ENCODE data around the gene ANKS6.

Gene ANKS6

GRCh38 chr9:98743818-98744611, 52.3 kb downstream of the ANKS6 start:
- Mint-ChIP-seq H3K4me3 (no peak overlapping the region), H3K27me3 (no peaks in the 10 kb centered on the region), H3K27ac (no peak overlapping the region), H3K4me1 (no peaks in the 10 kb centered on the region), H3K9me3 (peaks cover 4 to 5% of the 10 kb centered on the region in 2 donors)
- DNase-seq = no peak
- no peak for ATAC-seq

- H3K27me3 Mint-ChIP-seq = no peaks in the 10 kb centered on the region
- H3K4me1 Mint-ChIP-seq = no peaks in the 10 kb centered on the region
- H3K4me3 Mint-ChIP-seq = no peak overlapping the region
- ATAC-seq (no peak), DNase-seq (no peak)
- peak overlapping the region in 1 of 2 donors; percentile 7 for H3K27ac Mint-ChIP-seq
- peaks cover 7 to 12% of the 10 kb centered on the region in 2 donors for H3K9me3 Mint-ChIP-seq
These were observed 53.0 kb downstream of the ANKS6 start for GRCh38 chr9:98743329-98743728.

GRCh38 chr9:98742325-98743280, 53.8 kb downstream of the ANKS6 start:
- ATAC-seq (no peak), DNase-seq (no peak)
- H3K27ac Mint-ChIP-seq = no peak overlapping the region
- no peaks in the 10 kb centered on the region for H3K27me3 Mint-ChIP-seq
- no peak overlapping the region for H3K4me3 Mint-ChIP-seq
- peaks cover 7 to 12% of the 10 kb centered on the region in 2 donors for H3K9me3 Mint-ChIP-seq
- no peaks in the 10 kb centered on the region for H3K4me1 Mint-ChIP-seq

- Mint-ChIP-seq H3K27ac (no peak overlapping the region), H3K4me1 (no peaks in the 10 kb centered on the region), H3K27me3 (no peaks in the 10 kb centered on the region), H3K4me3 (no peak overlapping the region), H3K9me3 (peaks cover 7 to 12% of the 10 kb centered on the region in 2 donors)
- ATAC-seq (no peak), DNase-seq (no peak)
These were observed 56.0 kb downstream of the ANKS6 start for GRCh38 chr9:98740226-98740881.

- no peak for ATAC-seq
- Mint-ChIP-seq H3K9me3 (peaks cover 7 to 12% of the 10 kb centered on the region in 2 donors), H3K4me1 (no peaks in the 10 kb centered on the region), H3K4me3 (no peak overlapping the region), H3K27ac (no peak overlapping the region), H3K27me3 (no peaks in the 10 kb centered on the region)
- DNase-seq = no peak
These were observed 57.6 kb downstream of the ANKS6 start for GRCh38 chr9:98738741-98739140.

GRCh38 chr9:98736226-98736625, 60.1 kb downstream of the ANKS6 start:
- H3K4me1 Mint-ChIP-seq = no peaks in the 10 kb centered on the region
- H3K27ac Mint-ChIP-seq = peak overlapping the region in 1 of 2 donors; percentile 28
- no peaks in the 10 kb centered on the region for H3K27me3 Mint-ChIP-seq
- peaks cover 7 to 12% of the 10 kb centered on the region in 2 donors for H3K9me3 Mint-ChIP-seq
- ATAC-seq (no peak), DNase-seq (no peak)
- H3K4me3 Mint-ChIP-seq = no peak overlapping the region

- peak overlapping the region in 1 of 2 donors; percentile 30 for H3K27ac Mint-ChIP-seq
- DNase-seq = no peak
- no peak for ATAC-seq
- H3K4me3 Mint-ChIP-seq = no peak overlapping the region
- no peaks in the 10 kb centered on the region for H3K9me3 Mint-ChIP-seq
- no peaks in the 10 kb centered on the region for H3K4me1 Mint-ChIP-seq
- no peaks in the 10 kb centered on the region for H3K27me3 Mint-ChIP-seq
These were observed 63.6 kb downstream of the ANKS6 start for GRCh38 chr9:98732801-98733200.

- no peak for ATAC-seq
- no peaks in the 10 kb centered on the region for H3K27me3 Mint-ChIP-seq
- no peak overlapping the region for H3K4me3 Mint-ChIP-seq
- H3K4me1 Mint-ChIP-seq = no peaks in the 10 kb centered on the region
- H3K27ac Mint-ChIP-seq = no peak overlapping the region
- H3K9me3 Mint-ChIP-seq = no peaks in the 10 kb centered on the region
- DNase-seq = no peak
These were observed 64.3 kb downstream of the ANKS6 start for GRCh38 chr9:98732091-98732490.

GRCh38 chr9:98730871-98731270, 65.5 kb downstream of the ANKS6 start:
- Mint-ChIP-seq H3K9me3 (no peaks in the 10 kb centered on the region), H3K27ac (no peak overlapping the region), H3K27me3 (no peaks in the 10 kb centered on the region), H3K4me3 (no peak overlapping the region), H3K4me1 (no peaks in the 10 kb centered on the region)
- DNase-seq = no peak
- no peak for ATAC-seq

- H3K27me3 Mint-ChIP-seq = peaks cover 9% of the 10 kb centered on the region
- no peaks in the 10 kb centered on the region for H3K9me3 Mint-ChIP-seq
- no peak overlapping the region for H3K4me3 Mint-ChIP-seq
- H3K27ac Mint-ChIP-seq = no peak overlapping the region
- DNase-seq = no peak
- no peaks in the 10 kb centered on the region for H3K4me1 Mint-ChIP-seq
- no peak for ATAC-seq
These were observed 67.9 kb downstream of the ANKS6 start for GRCh38 chr9:98728500-98728899.

GRCh38 chr9:98727428-98727827, 68.9 kb downstream of the ANKS6 start:
- DNase-seq = no peak
- no peak overlapping the region for H3K27ac Mint-ChIP-seq
- no peak overlapping the region for H3K4me3 Mint-ChIP-seq
- H3K27me3 Mint-ChIP-seq = peaks cover 20% of the 10 kb centered on the region
- no peaks in the 10 kb centered on the region for H3K9me3 Mint-ChIP-seq
- no peak for ATAC-seq
- no peaks in the 10 kb centered on the region for H3K4me1 Mint-ChIP-seq

- no peak for DNase-seq
- Mint-ChIP-seq H3K4me1 (no peaks in the 10 kb centered on the region), H3K9me3 (no peaks in the 10 kb centered on the region), H3K27ac (no peak overlapping the region), H3K27me3 (peaks cover 21% of the 10 kb centered on the region), H3K4me3 (no peak overlapping the region)
- no peak for ATAC-seq
These were observed 69.6 kb downstream of the ANKS6 start for GRCh38 chr9:98726735-98727134.

- peaks cover 21% of the 10 kb centered on the region for H3K27me3 Mint-ChIP-seq
- no peak overlapping the region for H3K4me3 Mint-ChIP-seq
- ATAC-seq (no peak), DNase-seq (no peak)
- no peaks in the 10 kb centered on the region for H3K9me3 Mint-ChIP-seq
- no peak overlapping the region for H3K27ac Mint-ChIP-seq
- no peaks in the 10 kb centered on the region for H3K4me1 Mint-ChIP-seq
These were observed 71.4 kb downstream of the ANKS6 start for GRCh38 chr9:98724810-98725530.

- Mint-ChIP-seq H3K4me3 (no peak overlapping the region), H3K9me3 (no peaks in the 10 kb centered on the region), H3K27ac (no peak overlapping the region), H3K4me1 (no peaks in the 10 kb centered on the region), H3K27me3 (peaks cover 28% of the 10 kb centered on the region)
- DNase-seq = no peak
- no peak for ATAC-seq
These were observed 74.7 kb downstream of the ANKS6 start for GRCh38 chr9:98721643-98722042.

- H3K27me3 Mint-ChIP-seq = peaks cover 37% of the 10 kb centered on the region
- DNase-seq (no peak), ATAC-seq (no peak)
- H3K9me3 Mint-ChIP-seq = no peaks in the 10 kb centered on the region
- H3K4me3 Mint-ChIP-seq = no peak overlapping the region
- H3K27ac Mint-ChIP-seq = no peak overlapping the region
- no peaks in the 10 kb centered on the region for H3K4me1 Mint-ChIP-seq
These were observed 76.0 kb downstream of the ANKS6 start for GRCh38 chr9:98720402-98720801.

Data from stimulated activated naive CD8-positive, alpha-beta T cell treated with anti-CD3 and anti-CD28 coated beads, Interleukin-15, amount 100 ng/mL, for 72 hours (primary cell).